ENCODE results near the gene APOA4. TPM values are rescaled to one million over a fixed set of nuclear protein-coding genes. Genes with fewer than 3 reads are reported as not detected.

Gene APOA4
- total RNA-seq: not detected

DNA sequence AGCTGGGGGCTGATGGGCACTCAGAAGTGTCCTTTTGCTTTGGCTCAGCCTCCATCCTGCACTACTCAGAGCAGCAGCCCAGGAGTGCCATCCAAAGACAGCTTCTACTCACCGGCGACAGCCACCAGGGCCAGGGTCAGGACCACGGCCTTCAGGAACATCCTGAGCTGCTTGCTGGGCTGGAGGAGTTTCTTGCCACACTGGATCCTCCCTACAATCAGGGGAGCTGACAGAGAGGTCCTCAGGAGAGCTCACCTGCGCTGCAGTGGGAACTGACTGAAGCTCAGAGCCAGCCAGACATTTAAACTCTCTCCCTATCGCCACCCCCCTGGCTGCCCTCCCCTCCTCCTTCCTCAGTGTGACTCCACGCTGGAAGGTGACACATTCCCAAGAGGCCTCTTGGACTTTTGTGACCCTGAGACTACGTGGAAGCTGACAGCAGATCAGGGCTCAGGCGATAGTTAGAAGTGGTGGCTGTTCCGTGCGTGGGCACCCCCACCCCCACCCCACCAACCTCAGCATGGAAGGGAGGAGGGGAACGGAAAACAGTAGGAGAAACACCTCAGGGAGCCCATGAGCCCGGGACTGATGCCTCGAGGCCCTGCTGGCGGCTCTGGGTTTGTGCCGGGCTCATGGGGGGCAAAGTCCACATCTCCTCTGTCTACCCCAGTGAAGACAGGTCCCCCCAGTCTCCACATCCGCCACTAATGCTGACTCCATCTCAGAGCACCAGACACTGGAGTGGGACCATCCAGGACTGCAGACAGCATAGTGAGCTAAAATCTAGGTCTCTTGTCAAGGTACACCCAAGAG, at the start of gene APOA4:
Gene APOA4, minus strand, starts transcription at position 274 of the 813 bp plus-strand sequence. Its CDS starts 113 bp downstream, at position 161.
- DNase-seq (ENCODE audit: low spot score in 2 of 2) (no peak), FAIRE-seq (no peak)

DNA sequence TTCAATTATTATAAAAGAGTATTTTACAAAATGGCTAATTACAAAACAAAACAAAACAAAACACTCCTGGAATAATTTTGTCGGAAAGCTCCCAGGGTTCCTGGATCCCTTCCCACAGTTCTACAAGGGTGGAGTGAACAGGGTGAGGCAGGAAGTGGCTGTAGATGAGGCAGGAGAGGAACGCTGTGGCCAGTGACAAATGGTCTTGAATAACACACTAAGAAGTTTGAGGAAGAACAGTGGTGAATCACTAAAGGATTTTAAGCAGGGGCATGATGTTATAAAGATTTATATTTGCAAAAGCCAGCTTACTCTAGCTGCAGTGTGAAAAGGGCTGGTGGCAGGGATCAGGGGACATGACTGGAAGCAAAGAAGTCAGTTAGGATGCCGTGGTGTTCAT, 48.1 kb upstream of the APOA4 start:
- DNase-seq (ENCODE audit: low spot score in 2 of 2): no peak

DNA sequence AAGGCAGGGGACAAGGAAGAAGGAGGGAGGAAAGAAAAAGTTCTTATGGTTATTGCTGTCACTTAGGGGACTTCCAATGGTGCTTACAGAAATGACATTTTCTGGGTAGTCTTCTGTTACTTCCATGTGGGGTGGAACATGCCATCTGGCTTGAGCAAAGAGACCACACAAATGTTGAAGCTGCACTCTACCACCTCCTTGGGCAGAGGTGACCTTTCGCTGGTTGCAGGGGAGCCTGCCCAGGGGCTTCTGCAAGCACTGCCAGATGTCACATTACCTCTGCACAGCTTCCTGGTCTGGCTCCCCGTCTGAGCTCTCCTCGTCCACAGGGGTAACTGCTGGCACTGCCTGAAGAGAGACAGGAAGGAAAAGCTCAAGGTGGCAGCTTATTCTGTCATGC, 47.0 kb upstream of the APOA4 start:
- FAIRE-seq (no peak), DNase-seq (ENCODE audit: low spot score in 2 of 2) (no peak)

More for the DNA sequence above, 48.1 kb upstream of the APOA4 start:
- FAIRE-seq: no peak

DNA sequence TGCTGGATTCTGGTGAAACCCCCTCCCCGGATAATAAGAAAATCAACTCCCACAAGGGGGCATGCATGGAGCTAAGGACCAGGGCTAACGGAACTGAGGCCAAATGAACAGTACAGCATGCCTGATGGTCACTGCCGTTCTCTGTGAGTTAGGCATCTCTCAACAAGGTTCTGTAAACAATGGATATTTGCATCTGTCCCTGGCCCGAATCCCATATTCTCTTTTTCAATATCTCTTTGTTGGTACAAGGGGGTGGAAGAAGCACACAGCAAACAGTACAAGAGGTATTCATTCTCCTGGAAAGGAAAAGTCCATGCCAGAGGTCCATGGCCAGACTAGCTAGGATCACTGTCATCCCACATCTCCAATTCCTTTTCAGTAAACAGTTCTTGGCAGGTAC, 46.5 kb upstream of the APOA4 start:
- no peak for FAIRE-seq
- DNase-seq (ENCODE audit: low spot score in 2 of 2): no peak

DNA sequence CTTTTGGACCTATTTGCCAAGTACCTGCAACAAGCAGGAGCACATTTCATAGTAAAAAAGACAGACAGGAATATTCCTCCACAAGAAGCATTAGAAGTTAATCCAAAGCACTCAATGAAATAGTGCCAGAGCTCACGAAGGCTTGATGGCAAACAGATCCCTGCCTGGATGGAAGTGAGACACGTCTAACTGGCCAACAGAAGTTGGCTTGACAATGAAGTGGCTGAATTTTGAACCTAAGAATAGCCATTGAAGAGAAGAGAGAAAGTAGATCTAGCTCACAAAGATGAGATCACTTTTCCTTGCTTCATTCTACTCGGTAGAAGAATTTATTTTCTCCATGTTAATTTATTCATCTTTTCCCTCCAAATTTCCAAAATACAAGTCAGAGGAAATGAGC, 45.0 kb upstream of the APOA4 start:
- FAIRE-seq (no peak), DNase-seq (ENCODE audit: low spot score in 2 of 2) (no peak)

DNA sequence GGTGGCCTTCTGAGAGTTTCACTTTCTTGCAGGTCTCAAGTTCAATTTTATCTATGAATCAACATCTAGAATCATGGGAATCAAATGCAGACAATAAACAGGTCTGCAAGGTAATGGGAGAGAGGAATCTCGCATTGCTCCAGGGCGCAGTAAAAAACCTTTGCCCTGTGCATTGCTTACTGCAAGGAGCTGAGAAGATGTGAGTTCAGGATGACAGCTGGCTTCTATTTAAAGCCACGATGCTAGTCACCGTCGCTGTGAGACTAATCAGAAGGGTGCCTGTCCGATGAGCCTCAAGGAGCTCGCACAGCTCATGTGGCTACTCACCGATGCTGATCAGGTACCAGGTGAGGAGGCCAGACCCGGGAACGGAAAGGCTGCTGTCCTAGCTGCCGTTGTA, 44.5 kb upstream of the APOA4 start:
- FAIRE-seq: no peak

DNA sequence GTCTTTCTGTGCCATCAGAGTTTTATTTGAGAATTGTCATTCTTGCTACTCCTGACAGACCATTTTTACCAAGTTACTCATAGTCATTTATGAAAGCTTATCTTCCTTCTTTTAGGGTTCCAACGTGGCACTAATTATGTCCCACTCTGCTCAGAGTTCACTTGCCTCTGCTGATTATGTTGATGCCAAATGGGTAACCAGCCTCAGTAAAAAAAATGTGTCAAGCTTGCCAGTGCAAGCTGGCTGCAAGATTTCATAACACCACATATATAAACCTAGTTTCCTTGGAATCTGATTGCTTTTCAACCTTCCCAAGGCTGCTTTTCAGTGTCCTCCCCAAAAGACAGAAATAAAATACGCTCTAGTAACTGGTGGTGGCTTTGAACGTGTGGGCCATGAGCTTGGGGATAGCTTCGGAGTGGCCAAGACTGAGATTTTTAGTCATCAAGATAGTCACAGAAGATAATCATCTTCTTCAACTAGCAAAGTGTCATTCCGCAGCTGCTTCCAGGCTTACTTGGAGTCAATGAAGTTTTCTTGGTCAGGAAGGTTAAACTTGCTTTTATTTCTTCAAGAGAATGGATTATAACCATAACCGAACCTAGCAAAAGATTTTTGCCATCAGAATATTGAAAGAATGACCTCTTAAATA, 43.8 kb upstream of the APOA4 start:
- DNase-seq (ENCODE audit: low spot score in 2 of 2) (no peak), FAIRE-seq (no peak)

More for the DNA sequence above, 44.5 kb upstream of the APOA4 start:
- DNase-seq (ENCODE audit: low spot score in 2 of 2): no peak

DNA sequence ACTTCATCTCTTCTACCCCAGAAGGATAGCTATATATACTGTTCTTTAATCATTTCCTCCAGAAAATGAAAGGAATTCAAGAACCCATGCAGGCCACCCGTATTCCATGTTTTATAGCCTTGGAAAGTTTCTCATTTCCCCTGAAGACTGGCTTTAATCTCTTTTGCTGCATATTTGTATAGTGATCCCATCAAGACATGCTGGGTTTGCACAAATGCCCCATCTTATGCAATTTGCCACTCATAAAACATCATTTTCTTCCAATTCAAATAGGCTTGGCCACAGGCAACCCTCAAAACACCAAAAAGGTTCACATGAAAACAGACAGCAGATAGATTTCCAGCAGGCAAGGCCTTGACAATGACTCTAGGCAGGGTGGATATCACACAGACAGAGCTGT, 42.6 kb upstream of the APOA4 start:
- DNase-seq (ENCODE audit: low spot score in 2 of 2): no peak
- FAIRE-seq: no peak

DNA sequence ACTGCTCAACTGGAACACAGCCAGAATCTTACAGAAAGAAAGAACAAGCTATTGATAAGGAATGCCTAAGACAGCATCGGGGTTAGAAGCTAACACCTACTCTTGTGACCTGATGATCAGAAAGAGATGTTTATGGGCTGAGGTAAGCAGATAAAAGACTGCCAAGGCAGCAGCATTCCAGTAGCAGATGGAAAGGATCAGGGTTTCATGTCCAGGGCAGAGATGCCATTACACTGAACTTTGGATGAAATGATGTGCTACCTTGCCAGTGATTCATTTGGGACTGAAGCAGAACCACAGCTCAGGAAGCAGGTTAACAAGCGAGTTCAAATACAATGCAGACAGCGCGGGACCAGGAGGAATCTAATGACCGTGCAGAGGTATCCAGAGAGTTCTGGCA, 41.4 kb upstream of the APOA4 start:
- FAIRE-seq (no peak), DNase-seq (ENCODE audit: low spot score in 2 of 2) (no peak)

DNA sequence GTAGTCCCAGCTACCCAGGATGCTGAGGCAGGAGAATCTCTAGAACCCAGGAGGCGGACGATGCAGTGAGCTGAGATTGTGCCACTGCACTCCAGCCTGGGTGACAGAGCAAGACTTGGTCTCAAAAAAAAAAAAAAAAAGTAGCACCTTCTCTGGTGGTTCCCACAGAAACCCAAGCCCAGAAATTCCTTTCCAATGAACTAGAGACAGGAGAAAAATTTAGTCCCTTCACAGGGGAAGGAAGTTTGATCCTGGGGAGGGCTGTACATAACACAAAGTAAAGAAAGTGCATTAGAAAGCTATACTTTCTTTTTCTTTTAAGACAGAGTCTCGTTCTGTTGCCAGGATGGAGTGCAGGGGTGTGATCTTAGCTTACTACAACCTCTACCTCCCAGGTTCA, 39.8 kb upstream of the APOA4 start:
- FAIRE-seq (no peak), DNase-seq (ENCODE audit: low spot score in 2 of 2) (no peak)

DNA sequence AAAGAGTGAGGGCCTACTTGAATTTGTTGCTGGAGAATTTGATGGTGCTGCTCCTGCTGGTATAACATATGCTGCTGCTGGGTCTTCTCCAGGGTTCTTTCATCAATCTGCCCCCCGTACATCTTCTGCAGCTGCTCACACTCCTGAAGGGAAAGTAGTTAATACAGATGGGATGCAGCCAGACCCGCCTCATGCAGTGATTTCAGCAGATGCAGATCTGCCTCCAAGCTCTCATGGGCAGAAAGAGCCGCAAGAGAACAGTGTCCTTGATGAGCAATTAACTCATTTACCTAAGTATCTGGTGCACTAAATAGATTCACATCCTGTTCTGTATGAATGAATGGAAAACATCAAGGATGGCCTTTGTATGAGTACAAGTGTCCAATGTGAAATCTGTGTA, 39.1 kb upstream of the APOA4 start:
- FAIRE-seq: no peak
- DNase-seq (ENCODE audit: low spot score in 2 of 2): no peak

DNA sequence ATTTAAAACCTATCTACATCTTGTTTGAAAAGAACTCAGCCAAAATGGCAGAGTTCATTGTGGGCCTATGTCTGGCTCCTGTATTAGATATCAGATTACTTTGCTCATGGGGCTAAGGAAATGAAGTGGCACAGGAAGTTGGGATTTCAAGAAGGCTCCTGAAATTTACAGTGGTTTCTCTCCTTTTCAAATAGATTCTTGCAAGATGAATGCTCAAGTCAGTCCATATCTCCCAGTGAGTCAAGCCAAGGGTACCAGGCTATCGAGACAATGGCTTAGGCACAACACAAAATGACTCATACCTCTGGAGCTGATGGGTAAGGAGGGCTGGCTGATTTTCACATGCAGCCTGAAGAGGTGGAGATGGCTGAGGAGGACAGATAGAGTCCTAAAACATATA, 38.4 kb upstream of the APOA4 start:
- FAIRE-seq: no peak

DNA sequence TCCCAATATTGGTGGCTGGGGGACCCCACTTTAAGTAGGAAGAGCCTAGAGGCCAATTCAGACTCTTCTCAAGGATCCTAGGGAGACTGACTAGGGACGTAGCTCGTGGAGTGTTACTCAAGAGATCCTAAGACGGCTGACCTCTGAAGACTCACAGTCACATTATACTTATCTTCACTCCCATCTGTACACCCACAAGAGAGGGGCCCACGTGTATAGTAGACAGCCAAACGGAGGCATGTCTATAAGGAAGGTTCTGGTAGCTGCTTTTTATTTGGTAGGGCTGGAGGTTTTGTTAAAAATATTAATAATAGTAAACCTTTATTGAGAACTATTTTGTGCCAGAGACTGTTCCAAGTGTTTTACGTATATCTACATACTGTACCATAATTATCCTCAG, 37.2 kb upstream of the APOA4 start:
- no peak for DNase-seq (ENCODE audit: low spot score in 2 of 2)
- no peak for FAIRE-seq

More for the DNA sequence above, 38.4 kb upstream of the APOA4 start:
- no peak for DNase-seq (ENCODE audit: low spot score in 2 of 2)

DNA sequence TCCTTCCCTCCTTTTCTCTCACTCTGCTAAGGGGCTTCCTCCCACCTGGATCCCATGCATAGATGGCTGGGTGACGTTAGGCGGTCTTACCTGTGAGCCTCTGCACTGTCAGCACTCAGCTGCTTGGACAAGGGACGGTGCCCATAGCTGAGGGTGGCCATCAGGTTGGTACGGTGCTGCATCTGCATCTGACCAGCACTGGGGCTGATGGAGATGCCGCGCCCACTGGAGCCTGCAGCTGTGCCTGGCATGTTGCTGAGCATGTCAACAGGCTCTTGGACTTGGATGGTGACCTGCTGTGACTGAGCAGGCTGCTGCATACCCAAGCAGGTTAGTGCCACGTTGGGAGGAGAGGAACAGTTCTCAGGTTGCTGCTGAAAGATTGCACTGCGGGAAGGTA, 36.1 kb upstream of the APOA4 start:
- FAIRE-seq (no peak), DNase-seq (ENCODE audit: low spot score in 2 of 2) (no peak)

DNA sequence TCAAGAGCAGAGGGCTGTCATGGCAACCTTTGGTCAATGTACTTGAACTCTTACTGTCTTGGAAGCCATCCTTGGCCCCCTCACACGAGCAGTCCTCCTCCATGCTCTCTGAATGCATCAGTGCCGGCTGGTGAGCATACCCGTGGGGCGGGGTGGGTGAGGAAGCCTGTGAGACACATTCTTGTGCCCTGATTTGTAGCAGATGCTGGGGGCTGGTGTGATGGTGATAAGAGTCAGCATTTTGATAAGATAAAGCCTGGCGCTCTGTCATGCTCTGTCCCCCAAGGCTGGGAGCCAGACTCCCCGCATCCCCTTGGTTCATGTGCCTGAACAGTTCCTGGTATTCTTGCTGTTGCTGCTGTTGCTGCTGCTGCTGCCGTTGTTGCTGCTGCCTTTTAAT, 34.8 kb upstream of the APOA4 start:
- no peak for FAIRE-seq
- DNase-seq (ENCODE audit: low spot score in 2 of 2): no peak

DNA sequence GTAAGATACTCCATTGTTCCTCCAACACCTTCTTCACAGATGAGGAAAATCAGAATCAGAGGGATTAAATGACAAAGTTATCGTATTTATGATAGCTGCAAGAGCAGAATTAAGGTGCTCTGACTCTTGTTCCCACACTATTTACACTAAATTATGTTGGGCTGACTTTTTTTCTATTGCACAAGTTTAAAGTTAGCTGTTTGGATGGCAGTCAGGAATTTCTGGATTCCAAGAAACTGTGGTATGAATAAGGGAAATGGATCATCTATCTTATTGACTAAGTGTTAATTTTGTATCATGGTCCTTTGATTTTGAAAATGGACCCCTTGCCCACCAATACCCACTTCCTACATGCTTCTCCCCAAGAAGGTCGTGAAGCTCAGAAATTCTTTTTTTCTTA, 34.2 kb upstream of the APOA4 start:
- no peak for DNase-seq (ENCODE audit: low spot score in 2 of 2)
- FAIRE-seq: no peak

DNA sequence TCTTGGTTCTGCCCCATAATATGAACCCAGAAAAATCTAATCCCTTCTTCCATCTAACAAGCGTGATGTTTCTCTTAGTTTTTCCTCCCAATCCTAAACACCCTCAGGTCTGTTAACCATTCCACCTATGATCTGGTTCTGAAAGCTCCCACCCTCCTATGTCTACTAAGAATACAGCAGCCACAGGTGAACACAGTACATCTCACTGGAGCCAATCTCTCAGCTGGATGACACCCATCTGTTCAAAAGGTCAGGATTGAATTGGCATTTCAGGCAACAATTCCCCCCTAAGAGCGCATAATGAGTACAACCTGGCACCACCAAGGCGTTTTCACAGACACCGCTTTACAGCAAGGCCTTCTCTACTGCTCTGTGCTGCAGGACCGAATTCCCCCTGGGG, 33.3 kb upstream of the APOA4 start:
- no peak for DNase-seq (ENCODE audit: low spot score in 2 of 2)

DNA sequence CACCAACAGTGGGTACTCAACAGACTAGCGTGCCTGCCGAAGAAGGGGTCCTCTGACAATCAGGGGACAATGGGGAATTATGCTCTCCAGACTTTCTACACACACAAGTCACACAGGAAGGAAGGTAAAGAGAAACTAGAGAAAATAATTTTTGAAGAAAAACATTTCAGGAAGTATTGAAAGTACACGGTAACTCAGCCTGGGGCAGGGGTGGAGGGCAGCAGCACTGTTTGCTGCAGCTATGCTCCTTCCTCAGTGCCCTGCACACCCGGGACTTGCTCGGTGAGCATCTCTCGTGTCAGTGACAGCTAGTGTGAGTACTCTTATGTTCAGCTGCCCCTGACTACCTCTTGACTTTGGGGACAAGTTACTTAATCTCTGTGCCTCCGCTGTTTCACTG, 32.3 kb upstream of the APOA4 start:
- DNase-seq (ENCODE audit: low spot score in 2 of 2): no peak
- FAIRE-seq: no peak

More for the DNA sequence above, 33.3 kb upstream of the APOA4 start:
- no peak for FAIRE-seq

DNA sequence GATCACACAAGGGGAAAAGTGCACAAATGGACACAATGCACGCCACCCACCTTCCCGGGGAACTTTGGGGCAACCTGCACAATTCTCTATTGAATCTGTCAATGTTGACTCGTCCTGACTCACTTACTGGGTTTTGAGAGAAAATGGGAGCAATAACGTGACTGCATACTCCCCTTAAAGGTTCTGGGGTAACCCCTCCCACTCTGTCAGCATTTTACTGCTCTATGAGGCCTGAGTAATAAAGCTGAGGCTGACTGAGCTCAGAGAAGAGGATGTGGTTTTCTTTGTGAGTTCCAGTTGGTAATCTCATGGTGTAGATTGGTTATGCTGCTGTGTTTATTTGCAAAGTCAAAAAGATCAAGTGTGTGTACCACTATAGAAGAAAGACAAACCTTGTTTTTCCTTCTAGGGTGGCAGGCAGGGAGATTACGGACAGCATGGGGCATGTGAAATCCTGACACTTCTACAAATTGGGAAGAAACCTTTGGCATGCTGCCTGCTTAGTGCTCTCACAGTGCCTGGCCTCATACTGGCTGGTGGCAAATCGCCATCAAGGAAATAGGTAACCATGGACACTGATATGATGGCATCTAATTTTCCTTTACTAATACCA, 30.5 kb upstream of the APOA4 start:
- no peak for FAIRE-seq
- no peak for DNase-seq (ENCODE audit: low spot score in 2 of 2)

DNA sequence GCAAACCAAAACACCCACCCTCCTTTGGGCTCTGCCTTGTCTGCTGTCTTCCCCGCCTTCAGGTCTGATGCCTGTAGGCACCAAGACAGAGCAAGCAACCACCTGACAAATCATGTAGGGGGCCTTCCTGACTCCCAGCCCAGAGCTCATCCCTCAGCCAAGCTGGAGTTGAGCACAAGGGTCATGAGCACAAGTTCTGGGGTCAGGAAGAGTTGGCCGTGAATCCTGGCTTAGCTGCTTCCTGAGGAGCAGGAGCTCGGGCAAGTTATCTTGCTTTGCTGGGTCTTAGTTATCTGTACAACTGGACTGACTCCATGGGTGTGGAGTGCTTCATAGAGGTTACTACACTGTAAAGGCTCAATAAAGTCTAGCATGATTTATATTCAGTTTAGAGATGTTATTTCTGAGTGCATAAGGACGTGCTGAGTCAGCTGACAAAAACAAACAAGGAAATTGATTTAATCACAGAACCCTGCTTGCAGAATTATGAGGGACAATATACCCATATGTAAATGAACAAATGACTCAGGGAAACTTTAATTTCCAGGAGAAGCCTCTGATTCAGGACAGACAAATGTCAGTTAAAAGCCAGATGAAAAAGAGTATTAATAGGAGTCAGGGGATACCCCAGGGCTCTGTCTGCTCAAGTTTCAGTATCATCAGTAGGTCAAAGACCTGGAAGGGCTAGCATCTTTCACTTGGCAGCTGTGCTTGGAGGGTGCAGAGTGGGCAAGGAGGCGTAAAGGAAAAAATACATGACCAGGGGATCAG, 29.3 kb upstream of the APOA4 start:
- FAIRE-seq: no peak

DNA sequence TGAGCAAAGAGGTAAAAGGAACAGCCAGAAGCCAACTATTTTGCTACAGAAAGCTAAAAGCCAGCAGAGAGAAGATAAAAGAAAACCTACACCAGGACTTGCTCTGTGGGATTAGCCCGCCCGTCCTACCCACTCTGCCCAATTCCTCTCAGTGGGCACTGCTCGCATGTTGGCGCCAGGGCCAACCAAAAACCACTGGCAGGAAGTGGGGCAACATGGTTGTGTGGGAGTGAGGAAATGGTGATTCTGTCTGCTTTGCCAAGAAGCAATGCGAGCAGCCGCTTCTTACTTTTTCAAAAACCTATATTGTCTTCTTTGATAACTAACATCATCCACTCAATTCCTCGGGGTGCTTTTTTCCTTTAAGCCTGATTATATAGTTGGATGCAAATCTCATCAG, 28.5 kb upstream of the APOA4 start:
- FAIRE-seq: no peak
- no peak for DNase-seq (ENCODE audit: low spot score in 2 of 2)

More for the DNA sequence above, 29.3 kb upstream of the APOA4 start:
- no peak for DNase-seq (ENCODE audit: low spot score in 2 of 2)

Data from frontal cortex (tissue), 4 donors.